OCI-LY3 (cell line): Measurements from ENCODE around the gene SERPINB10.

Source experiments
- CTCF ChIP-seq: fragments of 200-600, 300-600 bp; sonication (generic); IDR thresholded peaks from 2 replicates; pipeline ENCODE4 v1.5.1; 2014; ENCODE audit warnings: antibody characterized with exemption, low read length, low read depth
- EZH2phosphoT487 ChIP-seq: fragments of 200-600 bp; shearing (Covaris generic); IDR thresholded peaks from 2 replicates; pipeline ENCODE4 v1.6.1; 2018; ENCODE audit warnings: antibody characterized with exemption, mixed run types, low read depth

- TF ChIP-seq CTCF (no peak), EZH2phosphoT487 (no peak)
These were observed 20.6 kb downstream of the SERPINB10 start for GRCh38 chr18:63928331-63928730.
